H1 (cell line): ENCODE results near the gene AOPEP. TPM values are rescaled to one million over a fixed set of nuclear protein-coding genes. Genes with fewer than 3 reads are reported as not detected.

Source experiments
- SP4 ChIP-seq: IDR thresholded peaks from 2 replicates; pipeline ENCODE4 v1.6.1; 2012; ENCODE audit warnings: low read length, inconsistent platforms
- polyA plus RNA-seq, 7 experiments: library from polyadenylated mRNA; depleted of rRNA in 3 of 7; stranded (reverse) in 5 of 7; unstranded in 2 of 7; fragments of >200 nt in 5 of 7; fragments of 200-250 nt in 2 of 7; gene quantifications; 1 replicate in 5 of 7; 2 replicates in 1 of 7; 4 replicates in 1 of 7; pipeline versions ENCODE4 v1.2.1 to v1.2.3, GENCODE V29; 2011 to 2013; ENCODE audit warnings: missing spikeins in 2 of 7, mixed read lengths in 2 of 7
- total RNA-seq: library from RNA; stranded (reverse); fragmentation: NEBNext Ultra II Directional; extraction: Animal tissue kit (Norgen Biotek cat#: 25700); gene quantifications from 2 replicates; pipeline ENCODE4 v1.2.1, GENCODE V29; 2021

AOPEP gene
- total and polyA plus RNA-seq, 2 of the 8 experiments (the other 6 are each of a cell fraction or from before 2014, with no cell fraction given), result 6.1 to 14.3 TPM

GRCh38 chr9:94743035-94743954, 16.8 kb downstream of the AOPEP start (continued):
- TF ChIP-seq SP4, result no peak
- TF ChIP-seq, all 59 proteins: peak for 0
